NCI-H2196 (cell line): ENCODE measurements around the gene GCSAM.
"Not testable (repeated sequence)": the region's sequence is repeated elsewhere in the genome, so short reads cannot be mapped to it uniquely, and the experiment has no call there.

Source experiments
- DNase-seq: peaks from one replicate; lab custom pipeline; 2025; ENCODE audit not compliant: unreplicated experiment; lab: John Stamatoyannopoulos, UW

Gene GCSAM

GRCh38 chr3:112074616-112075497 lies 58.2 kb downstream of the GCSAM start:
- DNase-seq = peak; percentile 58

- no peak for DNase-seq
Measured at GRCh38 chr3:112074006-112074405, 59.0 kb downstream of the GCSAM start.

GRCh38 chr3:112072387-112073060 lies 60.5 kb downstream of the GCSAM start:
- DNase-seq = not testable (repeated sequence)
